ENCODE results near the gene CACNB3.

Gene CACNB3

GRCh38 chr12:48818831-48819590, 715 bp downstream of the CACNB3 start:
- Histone ChIP-seq H3K4me1 (ENCODE audit: low read depth, poor library complexity, severe bottlenecking) (peaks cover 17% of the 10 kb centered on the region), H3K27me3 (ENCODE audit: insufficient read depth, low read depth) (no peaks in the 10 kb centered on the region), H3K27ac (no peak overlapping the region), H3K79me2 (ENCODE audit: insufficient read depth, low read depth) (no peaks in the 10 kb centered on the region), H4K20me1 (ENCODE audit: insufficient read depth) (no peaks in the 10 kb centered on the region), H3K9ac (no peak overlapping the region; the same call in 1 of the 2 replicates), H3K36me3 (ENCODE audit: insufficient read depth) (no peaks in the 10 kb centered on the region), H3K4me2 (peak overlapping the region; percentile 90), H3K4me3 (IDR thresholded peaks at IDR 0.05; ENCODE audit: insufficient read depth, low read depth, low read length) (peak overlapping the region; percentile 39), H2AFZ (ENCODE audit: low read depth) (peak overlapping the region; percentile 78; the same call in 1 of the 2 replicates)
- TF ChIP-seq, protein P1, sequence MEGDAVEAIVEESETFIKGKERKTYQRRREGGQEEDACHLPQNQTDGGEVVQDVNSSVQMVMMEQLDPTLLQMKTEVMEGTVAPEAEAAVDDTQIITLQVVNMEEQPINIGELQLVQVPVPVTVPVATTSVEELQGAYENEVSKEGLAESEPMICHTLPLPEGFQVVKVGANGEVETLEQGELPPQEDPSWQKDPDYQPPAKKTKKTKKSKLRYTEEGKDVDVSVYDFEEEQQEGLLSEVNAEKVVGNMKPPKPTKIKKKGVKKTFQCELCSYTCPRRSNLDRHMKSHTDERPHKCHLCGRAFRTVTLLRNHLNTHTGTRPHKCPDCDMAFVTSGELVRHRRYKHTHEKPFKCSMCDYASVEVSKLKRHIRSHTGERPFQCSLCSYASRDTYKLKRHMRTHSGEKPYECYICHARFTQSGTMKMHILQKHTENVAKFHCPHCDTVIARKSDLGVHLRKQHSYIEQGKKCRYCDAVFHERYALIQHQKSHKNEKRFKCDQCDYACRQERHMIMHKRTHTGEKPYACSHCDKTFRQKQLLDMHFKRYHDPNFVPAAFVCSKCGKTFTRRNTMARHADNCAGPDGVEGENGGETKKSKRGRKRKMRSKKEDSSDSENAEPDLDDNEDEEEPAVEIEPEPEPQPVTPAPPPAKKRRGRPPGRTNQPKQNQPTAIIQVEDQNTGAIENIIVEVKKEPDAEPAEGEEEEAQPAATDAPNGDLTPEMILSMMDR (conservative IDR thresholded peaks at IDR 0.05; ENCODE audit: low read depth, low read length), result 0 out of 2 replicates have a peak, but pooled peaks have one; percentile 24

DNA sequence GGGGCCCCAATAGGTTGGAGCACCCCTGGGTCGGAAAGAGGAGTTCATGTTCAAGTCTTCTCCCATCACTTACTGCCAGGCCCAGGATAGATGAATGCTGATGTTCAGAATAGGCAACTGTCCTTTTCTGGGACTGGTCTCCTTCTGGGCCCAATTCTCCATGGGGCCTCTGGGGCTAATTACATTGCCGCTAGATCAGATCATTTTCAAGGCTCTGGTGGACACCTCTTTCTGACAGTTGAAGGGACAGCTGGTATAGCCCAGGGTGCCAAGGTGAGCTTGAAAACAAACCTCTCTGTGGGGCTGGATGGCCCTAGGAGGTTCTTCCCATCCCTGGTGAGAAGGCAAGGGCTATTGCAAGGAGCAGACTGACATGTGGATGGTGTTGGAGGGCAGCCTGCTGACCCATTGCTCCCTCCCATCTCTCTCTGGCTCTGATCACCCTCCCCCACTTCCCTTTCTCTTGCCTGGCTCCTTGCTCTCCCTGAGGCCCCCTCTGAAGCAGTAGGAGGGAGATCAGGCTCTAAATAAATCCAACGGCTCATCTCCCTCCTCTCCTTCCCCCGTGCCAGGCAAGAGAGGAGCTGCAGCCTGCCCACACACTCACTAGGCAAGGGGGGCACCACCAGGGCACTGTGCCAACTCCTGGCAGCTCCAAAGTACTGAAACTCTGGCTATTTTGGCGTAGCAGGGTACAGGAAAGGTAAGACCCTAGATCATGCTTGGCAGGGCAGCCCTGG, 1.9 kb downstream of the CACNB3 start:
- Histone ChIP-seq H3K4me2 (no peak overlapping the region), H3K27ac (no peak overlapping the region), H4K20me1 (ENCODE audit: insufficient read depth) (no peaks in the 10 kb centered on the region)

DNA sequence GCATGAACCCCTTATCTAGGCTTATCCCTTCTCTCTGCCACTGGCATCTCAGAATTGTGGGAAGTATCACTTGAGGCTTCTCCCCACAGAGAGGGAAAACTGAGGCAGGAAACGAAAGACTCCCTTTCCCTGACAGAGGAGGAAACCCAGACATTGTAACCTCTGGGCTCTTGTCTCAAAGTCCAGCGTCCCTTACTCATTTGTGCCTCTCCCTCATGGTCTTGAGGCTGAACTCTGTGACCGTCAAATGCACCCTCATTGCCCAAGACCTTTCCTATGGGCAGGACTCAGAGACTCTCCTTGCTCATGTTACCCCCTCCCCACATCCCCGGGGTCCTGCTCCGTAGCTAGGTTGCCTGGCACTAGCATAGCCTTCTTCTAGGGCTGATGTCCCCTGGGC, 3.8 kb downstream of the CACNB3 start:
- Histone ChIP-seq H3K27ac (no peak overlapping the region), H3K4me3 (IDR thresholded peaks at IDR 0.05; ENCODE audit: insufficient read depth, low read depth, low read length) (no peak overlapping the region), H3K4me2 (no peak overlapping the region), H4K20me1 (ENCODE audit: insufficient read depth) (no peaks in the 10 kb centered on the region), H3K36me3 (ENCODE audit: insufficient read depth) (no peaks in the 10 kb centered on the region), H3K79me2 (ENCODE audit: insufficient read depth, low read depth) (no peaks in the 10 kb centered on the region), H3K9ac (no peak overlapping the region), H3K4me1 (ENCODE audit: low read depth, poor library complexity, severe bottlenecking) (peaks cover 8% of the 10 kb centered on the region), H3K27me3 (ENCODE audit: insufficient read depth, low read depth) (no peaks in the 10 kb centered on the region), H2AFZ (ENCODE audit: low read depth) (no peak overlapping the region)
- TF ChIP-seq, protein P1 (conservative IDR thresholded peaks at IDR 0.05; ENCODE audit: low read depth, low read length), result no peak

More for the DNA sequence above, 1.9 kb downstream of the CACNB3 start:
- no peaks in the 10 kb centered on the region for H3K36me3 ChIP-seq (ENCODE audit: insufficient read depth)
- no peak overlapping the region for H2AFZ ChIP-seq (ENCODE audit: low read depth)
- H3K9ac ChIP-seq, result no peak overlapping the region
- peaks cover 17% of the 10 kb centered on the region for H3K4me1 ChIP-seq (ENCODE audit: low read depth, poor library complexity, severe bottlenecking)
- H3K27me3 ChIP-seq (ENCODE audit: insufficient read depth, low read depth), result no peaks in the 10 kb centered on the region
- TF ChIP-seq, protein P1 (conservative IDR thresholded peaks at IDR 0.05; ENCODE audit: low read depth, low read length), result no peak
- H3K4me3 ChIP-seq (IDR thresholded peaks at IDR 0.05; ENCODE audit: insufficient read depth, low read depth, low read length), result no peak overlapping the region
- H3K79me2 ChIP-seq (ENCODE audit: insufficient read depth, low read depth), result no peaks in the 10 kb centered on the region

- H3K36me3 ChIP-seq (ENCODE audit: insufficient read depth), result no peaks in the 10 kb centered on the region
- H2AFZ ChIP-seq (ENCODE audit: low read depth), result no peak overlapping the region
- H3K79me2 ChIP-seq (ENCODE audit: insufficient read depth, low read depth), result no peaks in the 10 kb centered on the region
Measured at GRCh38 chr12:48822711-48823110, 4.4 kb downstream of the CACNB3 start.

More at GRCh38 chr12:48822711-48823110, 4.4 kb downstream of the CACNB3 start:
- H3K27me3 ChIP-seq (ENCODE audit: insufficient read depth, low read depth), result no peaks in the 10 kb centered on the region
- H3K4me3 ChIP-seq (IDR thresholded peaks at IDR 0.05; ENCODE audit: insufficient read depth, low read depth, low read length), result no peak overlapping the region
- TF ChIP-seq, protein P1 (conservative IDR thresholded peaks at IDR 0.05; ENCODE audit: low read depth, low read length), result no peak
- no peaks in the 10 kb centered on the region for H4K20me1 ChIP-seq (ENCODE audit: insufficient read depth)
- no peak overlapping the region for H3K27ac ChIP-seq
- no peak overlapping the region for H3K9ac ChIP-seq
- H3K4me2 ChIP-seq, result no peak overlapping the region
- peaks cover 3% of the 10 kb centered on the region for H3K4me1 ChIP-seq (ENCODE audit: low read depth, poor library complexity, severe bottlenecking)
